K562 (cell line): ENCODE data around the gene MTHFR.

Experiments used
- JUND ChIP-seq, 2 experiments: IDR thresholded peaks; 2 replicates in 1 of 2; 3 replicates in 1 of 2; pipeline ENCODE4 v1.6.1; 2011; ENCODE audit warnings: borderline replicate concordance in 2 of 2, low read depth in 2 of 2, low read length in 2 of 2, improper control_type of control experiment in 1 of 2, missing biosample characterization in 1 of 2, missing genetic modification characterization in 1 of 2, missing genetic modification reagents in 1 of 2
- RFX5 ChIP-seq: IDR thresholded peaks from 2 replicates; pipeline ENCODE4 v1.6.1; 2011; ENCODE audit warnings: low read depth, mild to moderate bottlenecking, improper control_type of control experiment, low read length
- TBL1XR1 ChIP-seq, 2 experiments: IDR thresholded peaks; 2 replicates each; pipeline ENCODE4 v1.6.1; 2012; ENCODE audit warnings: improper control_type of control experiment in 2 of 2, low read length in 2 of 2, mild to moderate bottlenecking in 1 of 2
- TGIF2 ChIP-seq: sonication (generic); formaldehyde crosslinking; IDR thresholded peaks from 2 replicates; pipeline ENCODE4 v1.8.1; 2022; ENCODE audit warnings: mild to moderate bottlenecking, missing genetic modification reagents, moderate library complexity
- TF ChIP-seq, protein P1 (sequence below): fragments of 150-350 bp; IDR thresholded peaks from 2 replicates; pipeline ENCODE4 v1.6.1; 2014; ENCODE audit warnings: low read depth, mild to moderate bottlenecking, low read length, borderline replicate concordance
- TF ChIP-seq, protein P2 (sequence below), 2 experiments: fragments of 450-650 bp; formaldehyde crosslinking in 1 of 2; IDR thresholded peaks; 2 replicates each; pipeline versions ENCODE4 v1.4.0 to v1.6.1; 2014 to 2020; ENCODE audit warnings: mild to moderate bottlenecking in 2 of 2, borderline replicate concordance in 1 of 2, low read depth in 1 of 2
- TF ChIP-seq, protein P3 (sequence below): fragments of 450-650 bp; IDR thresholded peaks from 2 replicates; pipeline ENCODE4 v1.6.1; 2017; ENCODE audit warnings: antibody characterized with exemption, mild to moderate bottlenecking

GRCh38 chr1:11749203-11749689 lies 56.5 kb downstream of the MTHFR start:
- TF ChIP-seq, protein P1, sequence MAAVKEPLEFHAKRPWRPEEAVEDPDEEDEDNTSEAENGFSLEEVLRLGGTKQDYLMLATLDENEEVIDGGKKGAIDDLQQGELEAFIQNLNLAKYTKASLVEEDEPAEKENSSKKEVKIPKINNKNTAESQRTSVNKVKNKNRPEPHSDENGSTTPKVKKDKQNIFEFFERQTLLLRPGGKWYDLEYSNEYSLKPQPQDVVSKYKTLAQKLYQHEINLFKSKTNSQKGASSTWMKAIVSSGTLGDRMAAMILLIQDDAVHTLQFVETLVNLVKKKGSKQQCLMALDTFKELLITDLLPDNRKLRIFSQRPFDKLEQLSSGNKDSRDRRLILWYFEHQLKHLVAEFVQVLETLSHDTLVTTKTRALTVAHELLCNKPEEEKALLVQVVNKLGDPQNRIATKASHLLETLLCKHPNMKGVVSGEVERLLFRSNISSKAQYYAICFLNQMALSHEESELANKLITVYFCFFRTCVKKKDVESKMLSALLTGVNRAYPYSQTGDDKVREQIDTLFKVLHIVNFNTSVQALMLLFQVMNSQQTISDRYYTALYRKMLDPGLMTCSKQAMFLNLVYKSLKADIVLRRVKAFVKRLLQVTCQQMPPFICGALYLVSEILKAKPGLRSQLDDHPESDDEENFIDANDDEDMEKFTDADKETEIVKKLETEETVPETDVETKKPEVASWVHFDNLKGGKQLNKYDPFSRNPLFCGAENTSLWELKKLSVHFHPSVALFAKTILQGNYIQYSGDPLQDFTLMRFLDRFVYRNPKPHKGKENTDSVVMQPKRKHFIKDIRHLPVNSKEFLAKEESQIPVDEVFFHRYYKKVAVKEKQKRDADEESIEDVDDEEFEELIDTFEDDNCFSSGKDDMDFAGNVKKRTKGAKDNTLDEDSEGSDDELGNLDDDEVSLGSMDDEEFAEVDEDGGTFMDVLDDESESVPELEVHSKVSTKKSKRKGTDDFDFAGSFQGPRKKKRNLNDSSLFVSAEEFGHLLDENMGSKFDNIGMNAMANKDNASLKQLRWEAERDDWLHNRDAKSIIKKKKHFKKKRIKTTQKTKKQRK = no peak
- TF ChIP-seq, protein P2, sequence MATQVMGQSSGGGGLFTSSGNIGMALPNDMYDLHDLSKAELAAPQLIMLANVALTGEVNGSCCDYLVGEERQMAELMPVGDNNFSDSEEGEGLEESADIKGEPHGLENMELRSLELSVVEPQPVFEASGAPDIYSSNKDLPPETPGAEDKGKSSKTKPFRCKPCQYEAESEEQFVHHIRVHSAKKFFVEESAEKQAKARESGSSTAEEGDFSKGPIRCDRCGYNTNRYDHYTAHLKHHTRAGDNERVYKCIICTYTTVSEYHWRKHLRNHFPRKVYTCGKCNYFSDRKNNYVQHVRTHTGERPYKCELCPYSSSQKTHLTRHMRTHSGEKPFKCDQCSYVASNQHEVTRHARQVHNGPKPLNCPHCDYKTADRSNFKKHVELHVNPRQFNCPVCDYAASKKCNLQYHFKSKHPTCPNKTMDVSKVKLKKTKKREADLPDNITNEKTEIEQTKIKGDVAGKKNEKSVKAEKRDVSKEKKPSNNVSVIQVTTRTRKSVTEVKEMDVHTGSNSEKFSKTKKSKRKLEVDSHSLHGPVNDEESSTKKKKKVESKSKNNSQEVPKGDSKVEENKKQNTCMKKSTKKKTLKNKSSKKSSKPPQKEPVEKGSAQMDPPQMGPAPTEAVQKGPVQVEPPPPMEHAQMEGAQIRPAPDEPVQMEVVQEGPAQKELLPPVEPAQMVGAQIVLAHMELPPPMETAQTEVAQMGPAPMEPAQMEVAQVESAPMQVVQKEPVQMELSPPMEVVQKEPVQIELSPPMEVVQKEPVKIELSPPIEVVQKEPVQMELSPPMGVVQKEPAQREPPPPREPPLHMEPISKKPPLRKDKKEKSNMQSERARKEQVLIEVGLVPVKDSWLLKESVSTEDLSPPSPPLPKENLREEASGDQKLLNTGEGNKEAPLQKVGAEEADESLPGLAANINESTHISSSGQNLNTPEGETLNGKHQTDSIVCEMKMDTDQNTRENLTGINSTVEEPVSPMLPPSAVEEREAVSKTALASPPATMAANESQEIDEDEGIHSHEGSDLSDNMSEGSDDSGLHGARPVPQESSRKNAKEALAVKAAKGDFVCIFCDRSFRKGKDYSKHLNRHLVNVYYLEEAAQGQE (IDR thresholded peaks at IDR 0.05; ENCODE audit: borderline replicate concordance) = peak; percentile 90
- TF ChIP-seq, protein P2 (CRISPR knock-in tag; IDR thresholded peaks at IDR 0.05; ENCODE audit: low read depth) = no peak
- peak; percentile 66 for TF ChIP-seq JUND (IDR thresholded peaks at IDR 0.05; ENCODE audit: borderline replicate concordance, low read depth, low read length)
- peak; percentile 39; the same call in 1 of the 3 replicates for TF ChIP-seq JUND (tag; IDR thresholded peaks at IDR 0.05; ENCODE audit: borderline replicate concordance, low read depth, low read length)
- peak; percentile 20 to 41; a peak in 1 of 4 replicates for TF ChIP-seq TBL1XR1 (IDR thresholded peaks at IDR 0.05; ENCODE audit: low read length in 2 of 2)
- no peak for TF ChIP-seq RFX5
- TF ChIP-seq, protein P3, sequence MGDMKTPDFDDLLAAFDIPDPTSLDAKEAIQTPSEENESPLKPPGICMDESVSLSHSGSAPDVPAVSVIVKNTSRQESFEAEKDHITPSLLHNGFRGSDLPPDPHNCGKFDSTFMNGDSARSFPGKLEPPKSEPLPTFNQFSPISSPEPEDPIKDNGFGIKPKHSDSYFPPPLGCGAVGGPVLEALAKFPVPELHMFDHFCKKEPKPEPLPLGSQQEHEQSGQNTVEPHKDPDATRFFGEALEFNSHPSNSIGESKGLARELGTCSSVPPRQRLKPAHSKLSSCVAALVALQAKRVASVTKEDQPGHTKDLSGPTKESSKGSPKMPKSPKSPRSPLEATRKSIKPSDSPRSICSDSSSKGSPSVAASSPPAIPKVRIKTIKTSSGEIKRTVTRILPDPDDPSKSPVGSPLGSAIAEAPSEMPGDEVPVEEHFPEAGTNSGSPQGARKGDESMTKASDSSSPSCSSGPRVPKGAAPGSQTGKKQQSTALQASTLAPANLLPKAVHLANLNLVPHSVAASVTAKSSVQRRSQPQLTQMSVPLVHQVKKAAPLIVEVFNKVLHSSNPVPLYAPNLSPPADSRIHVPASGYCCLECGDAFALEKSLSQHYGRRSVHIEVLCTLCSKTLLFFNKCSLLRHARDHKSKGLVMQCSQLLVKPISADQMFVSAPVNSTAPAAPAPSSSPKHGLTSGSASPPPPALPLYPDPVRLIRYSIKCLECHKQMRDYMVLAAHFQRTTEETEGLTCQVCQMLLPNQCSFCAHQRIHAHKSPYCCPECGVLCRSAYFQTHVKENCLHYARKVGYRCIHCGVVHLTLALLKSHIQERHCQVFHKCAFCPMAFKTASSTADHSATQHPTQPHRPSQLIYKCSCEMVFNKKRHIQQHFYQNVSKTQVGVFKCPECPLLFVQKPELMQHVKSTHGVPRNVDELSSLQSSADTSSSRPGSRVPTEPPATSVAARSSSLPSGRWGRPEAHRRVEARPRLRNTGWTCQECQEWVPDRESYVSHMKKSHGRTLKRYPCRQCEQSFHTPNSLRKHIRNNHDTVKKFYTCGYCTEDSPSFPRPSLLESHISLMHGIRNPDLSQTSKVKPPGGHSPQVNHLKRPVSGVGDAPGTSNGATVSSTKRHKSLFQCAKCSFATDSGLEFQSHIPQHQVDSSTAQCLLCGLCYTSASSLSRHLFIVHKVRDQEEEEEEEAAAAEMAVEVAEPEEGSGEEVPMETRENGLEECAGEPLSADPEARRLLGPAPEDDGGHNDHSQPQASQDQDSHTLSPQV = 0 out of 2 replicates have a peak, but pooled peaks have one; percentile 30
- TF ChIP-seq TGIF2 (CRISPR knock-in tag) = no peak
